ENCODE measurements around the gene SLC17A5.
"Not testable (repeated sequence)": the region's sequence is repeated elsewhere in the genome, so short reads cannot be mapped to it uniquely, and the experiment has no call there.

SLC17A5 gene, protein sequence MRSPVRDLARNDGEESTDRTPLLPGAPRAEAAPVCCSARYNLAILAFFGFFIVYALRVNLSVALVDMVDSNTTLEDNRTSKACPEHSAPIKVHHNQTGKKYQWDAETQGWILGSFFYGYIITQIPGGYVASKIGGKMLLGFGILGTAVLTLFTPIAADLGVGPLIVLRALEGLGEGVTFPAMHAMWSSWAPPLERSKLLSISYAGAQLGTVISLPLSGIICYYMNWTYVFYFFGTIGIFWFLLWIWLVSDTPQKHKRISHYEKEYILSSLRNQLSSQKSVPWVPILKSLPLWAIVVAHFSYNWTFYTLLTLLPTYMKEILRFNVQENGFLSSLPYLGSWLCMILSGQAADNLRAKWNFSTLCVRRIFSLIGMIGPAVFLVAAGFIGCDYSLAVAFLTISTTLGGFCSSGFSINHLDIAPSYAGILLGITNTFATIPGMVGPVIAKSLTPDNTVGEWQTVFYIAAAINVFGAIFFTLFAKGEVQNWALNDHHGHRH

DNA sequence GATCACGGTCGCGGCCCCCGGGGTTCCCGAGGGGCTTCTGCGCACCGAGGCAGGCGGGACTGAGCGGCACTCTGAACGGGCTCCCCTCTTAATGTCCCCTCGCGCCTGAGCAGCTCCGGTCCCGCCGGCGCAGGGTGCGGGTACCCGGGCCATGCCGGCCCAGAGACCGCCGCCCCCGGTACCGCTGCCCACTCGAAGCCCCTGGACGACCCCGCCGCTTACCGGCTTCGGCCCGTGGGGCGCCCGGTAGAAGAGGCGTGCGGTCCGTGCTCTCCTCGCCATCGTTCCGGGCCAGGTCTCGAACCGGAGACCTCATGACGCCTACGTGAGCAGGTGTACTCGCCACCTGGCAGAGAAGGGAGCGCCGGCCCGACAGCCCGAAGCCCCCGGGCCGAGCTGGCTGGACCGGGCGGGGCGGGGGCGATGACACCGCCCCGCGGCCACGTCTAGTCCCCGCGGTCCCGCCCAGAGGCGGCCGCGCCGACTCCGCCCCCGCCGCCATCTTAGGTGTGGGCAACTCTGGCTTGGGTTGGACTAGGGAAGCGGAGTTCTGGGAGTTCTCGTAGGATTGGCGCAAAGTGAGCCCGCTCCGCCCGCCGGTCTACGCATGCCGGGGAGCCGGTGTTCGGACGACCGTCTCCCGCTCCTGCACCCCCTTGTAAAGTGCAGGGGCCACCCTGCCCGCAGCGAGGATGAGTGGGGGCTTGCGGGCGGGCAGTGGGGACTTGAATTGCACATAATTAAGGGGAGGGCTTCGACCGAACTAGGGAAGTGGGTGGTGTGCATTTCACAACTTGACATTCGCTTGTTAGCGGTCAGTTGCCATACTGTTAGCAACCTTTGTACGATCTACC is at the start of gene SLC17A5:
Gene SLC17A5 (minus strand): TSS at position 422 of the 854 bp plus-strand sequence. CDS start 106 bp downstream, at position 316.
- DNase-seq = peak; percentile 57

GRCh38 chr6:73703466-73703865 is 49.7 kb upstream of the SLC17A5 start:
- DNase-seq = no peak

DNA sequence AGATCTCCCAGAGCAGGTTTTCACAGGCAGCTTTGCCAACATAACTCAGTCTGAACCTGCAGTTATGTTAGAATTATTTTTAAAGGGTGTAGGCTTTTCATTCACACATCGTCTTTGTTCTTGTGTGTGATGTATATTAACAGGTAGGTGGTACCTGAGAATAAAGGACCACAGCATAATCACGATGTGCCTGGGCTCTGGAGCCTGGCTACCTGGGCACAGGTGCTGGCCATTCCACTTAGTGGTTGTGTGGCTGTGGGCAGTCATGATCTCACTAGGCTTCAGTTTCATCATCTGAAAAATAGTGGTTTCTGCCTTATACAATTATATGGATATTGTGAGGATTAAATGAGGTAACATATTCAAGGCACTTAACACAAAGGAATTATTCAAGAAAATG is 48.7 kb upstream of the SLC17A5 start:
- no peak for DNase-seq

GRCh38 chr6:73699676-73700459 is 46.1 kb upstream of the SLC17A5 start:
- no peak for DNase-seq

DNA sequence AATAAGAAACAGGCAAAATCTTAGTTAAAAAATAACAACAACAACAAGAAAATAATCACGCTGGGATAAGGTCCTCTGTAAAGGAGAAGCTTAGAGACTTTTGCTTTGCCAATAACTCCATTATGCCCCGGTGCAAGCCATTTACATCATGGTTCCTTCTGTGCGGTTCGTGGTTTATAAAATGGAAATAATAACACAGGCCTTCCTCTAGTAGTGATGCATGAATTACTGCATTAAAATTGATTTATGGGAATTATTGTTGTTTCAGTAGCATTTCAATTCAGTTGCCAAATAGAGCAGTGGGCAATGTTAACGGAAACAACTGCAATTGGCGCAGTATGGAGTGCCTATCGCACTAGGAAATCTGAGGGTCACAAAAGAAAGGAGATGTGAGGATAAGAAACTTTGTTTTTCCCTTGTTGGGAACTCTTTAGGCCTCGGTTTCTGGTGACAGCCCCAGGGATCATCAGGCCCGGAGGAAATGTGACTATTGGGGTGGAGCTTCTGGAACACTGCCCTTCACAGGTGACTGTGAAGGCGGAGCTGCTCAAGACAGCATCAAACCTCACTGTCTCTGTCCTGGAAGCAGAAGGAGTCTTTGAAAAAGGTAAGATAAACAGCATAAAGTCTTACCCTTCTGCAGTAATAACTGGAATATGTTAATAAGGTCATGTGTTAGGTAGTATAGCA is 43.3 kb upstream of the SLC17A5 start:
- no peak for DNase-seq

DNA sequence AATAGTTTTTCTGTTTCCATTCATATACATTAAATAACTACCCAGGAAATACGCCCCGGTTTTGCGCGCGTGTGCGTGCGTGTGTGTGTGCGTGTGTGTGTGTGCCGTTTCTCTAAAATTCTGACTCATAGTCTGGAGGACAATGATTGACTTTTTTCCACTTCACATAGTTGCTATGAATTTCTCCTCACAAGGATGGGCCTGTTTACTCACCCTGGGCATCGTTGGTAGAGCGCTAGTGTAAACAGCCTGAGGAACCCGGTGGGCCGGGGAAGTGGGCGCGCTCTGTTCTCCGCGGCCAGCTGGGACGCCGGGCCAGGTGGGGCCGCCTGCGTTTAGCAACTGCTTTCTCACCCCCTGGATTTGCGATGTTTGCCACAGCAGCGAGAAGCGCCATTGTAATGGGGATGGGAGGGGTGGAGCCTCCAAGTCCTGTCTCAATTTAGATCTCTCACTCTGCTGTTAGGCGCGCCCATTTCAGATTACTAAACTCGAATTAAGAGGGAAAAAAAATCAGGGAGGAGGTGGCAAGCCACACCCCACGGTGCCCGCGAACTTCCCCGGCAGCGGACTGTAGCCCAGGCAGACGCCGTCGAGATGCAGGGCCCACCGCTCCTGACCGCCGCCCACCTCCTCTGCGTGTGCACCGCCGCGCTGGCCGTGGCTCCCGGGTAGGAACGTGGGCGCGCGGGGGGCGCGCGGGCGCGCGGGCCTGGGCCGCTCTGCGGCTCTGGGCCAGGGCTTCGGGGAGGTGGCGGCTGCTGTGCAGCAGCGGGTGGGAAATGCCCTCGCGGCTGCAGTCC is 42.0 kb upstream of the SLC17A5 start, which contains the start of gene CD109:
Gene CD109 (plus strand): TSS at position 585 of the 803 bp plus-strand sequence. CDS start 13 bp downstream, at position 598.
- no peak for DNase-seq

DNA sequence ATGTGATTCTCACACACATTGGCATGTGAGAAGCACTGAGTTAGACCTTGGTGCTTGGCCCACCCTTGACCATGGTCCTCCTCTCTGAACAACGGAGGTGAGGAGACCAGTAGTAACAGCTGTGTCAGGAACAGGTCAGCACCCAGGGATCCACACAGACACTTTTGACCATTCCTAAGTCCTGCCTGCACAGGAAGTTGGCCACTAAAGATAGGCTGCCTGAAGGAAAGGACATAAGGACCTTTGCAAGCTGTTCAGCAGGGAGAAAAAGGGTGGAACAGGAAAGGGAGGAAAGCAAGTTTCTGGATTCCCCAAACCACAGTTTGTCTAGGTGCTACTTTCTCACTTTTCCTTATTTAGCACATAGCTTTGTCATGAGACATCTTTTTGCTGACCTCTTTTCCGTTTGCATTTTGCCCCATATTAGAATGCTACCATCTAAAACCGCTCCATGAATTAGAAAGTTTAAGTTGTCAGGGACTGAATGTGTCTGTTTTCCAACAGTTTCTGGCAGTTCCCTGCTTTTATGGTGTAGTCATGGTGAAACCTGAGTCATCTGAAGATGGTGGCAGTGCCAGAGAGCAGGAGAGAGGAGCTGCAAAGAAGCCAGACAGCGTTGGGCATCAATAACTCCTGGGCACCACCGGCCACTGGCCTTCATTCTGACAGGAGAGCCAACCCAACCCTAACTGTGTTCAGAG is 41.1 kb upstream of the SLC17A5 start:
- DNase-seq = no peak

- DNase-seq = no peak
Observed at GRCh38 chr6:73691512-73691911, 37.7 kb upstream of the SLC17A5 start.

DNA sequence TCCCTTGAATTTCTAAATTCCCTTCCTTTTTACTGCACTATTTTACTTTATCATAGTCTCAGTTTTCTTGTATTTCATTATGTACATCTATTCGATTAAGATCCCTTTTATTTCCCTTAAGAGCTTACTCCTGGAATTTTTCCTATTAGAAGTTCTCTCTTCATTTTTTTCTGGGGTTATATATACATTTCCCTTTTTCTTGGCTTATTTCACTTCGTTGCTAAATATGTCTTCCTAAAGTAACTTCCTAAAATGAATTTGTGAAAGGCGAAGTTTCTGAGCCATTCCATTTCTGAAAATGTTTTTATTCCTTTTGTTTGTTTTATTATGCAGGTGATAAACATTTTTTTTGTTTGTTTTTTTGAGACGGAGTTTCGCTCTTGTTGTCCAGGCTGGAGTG is 36.3 kb upstream of the SLC17A5 start:
- DNase-seq = no peak

- DNase-seq = no peak
Observed at GRCh38 chr6:73688351-73688750, 34.6 kb upstream of the SLC17A5 start.

DNA sequence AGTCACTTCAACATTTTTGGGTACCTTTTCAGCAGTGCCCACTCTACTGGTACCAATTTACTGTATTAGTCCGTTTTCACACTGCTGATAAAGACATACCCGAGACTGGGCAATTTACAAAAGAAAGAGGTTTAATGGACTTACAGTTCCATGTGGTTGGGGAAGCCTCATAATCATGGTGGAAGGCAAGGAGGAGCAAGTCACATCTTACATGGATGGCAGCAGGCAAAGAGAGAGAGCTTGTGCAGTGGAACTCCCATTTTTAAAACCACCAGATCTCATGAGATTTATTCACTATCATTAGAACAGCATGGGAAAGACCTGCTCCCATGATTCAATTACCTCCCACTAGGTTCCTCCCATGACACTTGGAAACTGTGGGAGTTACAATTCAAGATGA is 29.8 kb upstream of the SLC17A5 start:
- DNase-seq = not testable (repeated sequence)

DNA sequence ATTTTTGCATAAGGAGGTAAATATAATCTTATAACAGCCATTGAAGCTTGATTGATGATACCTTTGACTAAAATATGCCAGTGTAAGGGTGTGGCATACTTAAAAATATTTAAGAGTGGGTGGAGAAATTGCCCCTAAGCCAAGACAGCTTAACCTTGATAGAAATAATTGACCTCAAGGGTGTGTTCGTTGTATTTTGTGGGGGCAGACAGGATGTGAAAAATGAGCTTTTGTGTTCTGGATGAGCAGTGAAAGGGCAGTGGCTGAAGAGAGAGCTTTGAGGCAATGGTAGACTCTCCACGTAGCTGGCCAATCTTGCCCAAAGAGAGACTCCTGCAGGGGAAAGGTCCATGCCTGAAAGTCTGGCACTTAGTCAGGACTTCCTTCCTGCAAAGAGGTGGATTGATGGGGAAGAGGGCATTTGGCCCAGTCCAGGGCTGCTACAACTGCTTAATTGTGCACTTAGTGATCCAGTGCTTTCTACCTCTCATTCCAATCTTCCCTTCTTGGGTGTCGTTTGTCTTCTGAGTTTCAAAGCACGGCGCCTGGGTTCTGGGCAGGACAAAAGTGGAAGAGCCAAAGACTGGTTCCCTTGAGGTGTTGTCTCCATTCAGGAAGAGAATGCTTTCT is 26.6 kb upstream of the SLC17A5 start:
- DNase-seq = no peak

GRCh38 chr6:73679846-73680245 is 26.1 kb upstream of the SLC17A5 start:
- not testable (repeated sequence) for DNase-seq

DNA sequence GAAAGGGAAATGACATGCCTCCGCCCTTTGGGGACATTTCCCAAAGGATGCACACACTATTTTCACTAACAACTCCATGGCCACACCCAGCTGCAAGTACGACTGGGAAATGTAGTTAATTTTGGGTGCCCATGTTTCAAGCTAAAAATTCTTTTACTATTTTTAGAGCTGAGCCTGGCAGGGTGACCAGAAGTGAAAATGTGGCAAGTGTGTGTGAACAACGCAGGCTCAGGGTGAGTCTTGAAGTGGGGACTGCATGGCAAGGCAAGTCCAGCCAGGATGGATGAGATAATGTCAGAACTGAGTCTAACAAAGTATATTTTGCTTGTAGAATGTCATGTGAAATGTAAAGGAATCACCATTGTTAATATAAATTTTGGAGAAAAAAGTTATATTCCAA is 25.2 kb upstream of the SLC17A5 start:
- no peak for DNase-seq

GRCh38 chr6:73675466-73676098 is 21.8 kb upstream of the SLC17A5 start:
- no peak for DNase-seq

- DNase-seq = no peak
Observed at GRCh38 chr6:73671911-73672685, 18.3 kb upstream of the SLC17A5 start.

DNA sequence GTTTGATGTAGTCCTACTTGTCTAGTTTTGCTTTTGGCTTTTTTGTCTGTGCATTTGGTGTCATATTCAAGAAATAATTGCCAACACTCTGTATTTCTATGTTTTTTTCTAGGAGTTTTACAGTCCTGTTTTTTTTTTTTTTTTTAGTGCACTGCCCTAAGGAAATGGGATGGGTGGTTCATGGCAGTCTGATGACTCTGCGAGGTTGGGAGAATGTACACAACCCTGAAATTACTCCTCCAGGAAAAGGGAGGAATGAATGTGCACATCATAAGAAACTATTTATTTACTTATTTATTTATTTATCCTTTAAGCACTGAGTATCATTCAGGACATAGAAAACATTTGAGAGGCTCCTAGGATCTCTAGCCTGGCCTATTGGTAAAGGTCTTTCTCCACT is 15.2 kb upstream of the SLC17A5 start:
- no peak for DNase-seq

DNA sequence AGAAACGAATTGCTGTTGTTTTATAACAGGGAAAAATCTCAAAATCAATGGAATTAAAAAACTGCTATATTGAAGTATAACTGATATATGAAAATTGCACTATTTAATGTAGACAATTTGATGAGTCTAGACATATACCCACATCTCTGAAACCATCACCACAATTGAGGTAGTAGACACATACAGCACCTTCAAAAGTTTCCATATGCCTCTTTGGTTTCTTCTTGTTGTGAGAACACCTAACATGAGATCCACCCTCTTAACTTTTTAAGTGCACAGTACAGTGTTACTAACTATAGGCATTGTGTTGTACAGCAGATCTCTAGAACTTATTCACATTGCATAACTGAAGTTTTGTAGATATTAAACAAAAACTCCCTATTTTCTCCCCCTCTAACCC is 14.0 kb upstream of the SLC17A5 start:
- no peak for DNase-seq

GRCh38 chr6:73666393-73666792 is 12.6 kb upstream of the SLC17A5 start:
- DNase-seq = no peak

All from NCI-H1048 (cell line).